ENCODE results near the gene KRT3.

KRT3 gene

GRCh38 chr12:52832451-52832850 is 36.5 kb upstream of the KRT3 start:
- TF ChIP-seq CTCF (conservative IDR thresholded peaks at IDR 0.05), result no peak
- H3K27ac ChIP-seq, result no peak overlapping the region

- no peak overlapping the region for H3K27ac ChIP-seq
- no peak for TF ChIP-seq CTCF (conservative IDR thresholded peaks at IDR 0.05)
Observed at GRCh38 chr12:52831251-52831650, 35.3 kb upstream of the KRT3 start.

GRCh38 chr12:52829986-52830770 is 34.3 kb upstream of the KRT3 start:
- TF ChIP-seq CTCF (conservative IDR thresholded peaks at IDR 0.05), result no peak
- no peak overlapping the region for H3K27ac ChIP-seq

- no peak for TF ChIP-seq CTCF (conservative IDR thresholded peaks at IDR 0.05)
- no peak overlapping the region for H3K27ac ChIP-seq
Observed at GRCh38 chr12:52828591-52829021, 32.7 kb upstream of the KRT3 start.

- no peak overlapping the region for H3K27ac ChIP-seq
- no peak for TF ChIP-seq CTCF (conservative IDR thresholded peaks at IDR 0.05)
Observed at GRCh38 chr12:52828156-52828555, 32.2 kb upstream of the KRT3 start.

- no peak for TF ChIP-seq CTCF (conservative IDR thresholded peaks at IDR 0.05)
- no peak overlapping the region for H3K27ac ChIP-seq
Observed at GRCh38 chr12:52827499-52828090, 31.7 kb upstream of the KRT3 start.

- TF ChIP-seq CTCF (conservative IDR thresholded peaks at IDR 0.05), result no peak
- H3K27ac ChIP-seq, result no peak overlapping the region
Observed at GRCh38 chr12:52826611-52827498, 30.9 kb upstream of the KRT3 start.
